ENCODE results near the gene RGS10. TPM values are rescaled to one million over a fixed set of nuclear protein-coding genes. Genes with fewer than 3 reads are reported as not detected.

The RGS10 gene
- polyA plus RNA-seq, 3 donors, result 57.1 to 87.2 (median 75.8) TPM

DNA sequence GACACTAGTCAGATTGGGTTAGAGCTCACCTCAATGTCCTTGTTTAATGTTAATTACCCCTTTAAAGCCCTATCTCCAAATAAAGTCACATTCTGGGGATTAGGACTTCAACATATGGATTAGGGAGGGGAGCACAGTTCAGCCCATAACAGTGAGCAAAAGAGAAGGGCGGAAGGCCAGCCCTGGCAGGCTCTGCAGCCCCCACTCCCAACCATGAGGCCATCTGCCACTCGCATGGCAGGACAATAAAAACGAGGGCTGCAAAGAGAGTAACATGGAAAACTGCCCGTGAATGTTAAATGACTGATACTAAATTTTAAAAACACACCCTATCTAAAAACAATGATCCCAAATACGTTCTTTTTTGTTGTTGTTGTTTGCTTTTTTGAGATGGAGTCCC, 38.7 kb downstream of the RGS10 start:
- WGBS (ENCODE audit: insufficient coverage), result 100% methylated on average over 1 of the region's 5 CpGs
- H3K27ac Mint-ChIP-seq, result peak overlapping the region in 1 of 7 donors; percentile 55

DNA sequence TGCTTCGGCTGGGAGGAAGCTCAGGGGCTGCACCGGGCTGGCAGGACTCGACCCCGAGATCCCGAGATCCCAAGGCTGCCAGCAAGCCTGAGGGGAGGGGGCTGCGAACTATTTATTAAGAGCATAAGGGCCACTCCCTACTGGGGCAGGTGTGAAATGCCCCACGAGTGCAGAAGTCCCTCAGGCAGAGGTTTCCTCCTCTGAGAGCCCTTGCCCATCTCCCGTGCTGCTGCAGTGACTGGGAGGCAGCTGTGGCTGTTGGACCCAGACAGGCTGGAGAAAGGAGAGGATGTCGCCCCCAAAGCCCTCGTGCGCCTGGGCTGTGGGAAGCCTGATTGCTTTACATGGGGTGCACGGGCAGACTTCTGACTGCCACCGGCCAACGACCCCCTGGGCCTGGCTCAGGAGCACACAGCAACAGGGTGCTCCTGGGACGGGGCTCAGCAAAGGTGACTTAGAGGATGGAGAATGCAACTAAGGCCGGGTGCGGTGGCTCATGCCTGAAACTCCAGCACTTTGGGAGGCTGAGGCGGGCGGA, 39.8 kb downstream of the RGS10 start:
- Histone ChIP-seq H3K9ac (ENCODE audit: insufficient read depth, low read length, poor library complexity, severe bottlenecking) (no peak overlapping the region), H3K4me1 (ENCODE audit: control insufficient read depth in 1 of 2, insufficient read depth in 2 of 2, low read length in 2 of 2) (no peaks in the 10 kb centered on the region), H3K27ac (ENCODE audit: low read depth in 1 of 2, low read length in 2 of 2) (no peak overlapping the region), H3K27me3 (ENCODE audit: control insufficient read depth in 2 of 2, insufficient read depth in 2 of 2, low read length in 2 of 2) (no peaks in the 10 kb centered on the region), H3K4me2 (replicated peaks; ENCODE audit: extremely low read depth, low read length, poor library complexity, severe bottlenecking) (no peak overlapping the region), H3K9me3 (replicated peaks in 1 of 2; ENCODE audit: control insufficient read depth in 1 of 2, insufficient read depth in 1 of 2, low read length in 2 of 2) (no peaks in the 10 kb centered on the region), H3K4me3 (replicated peaks in 1 of 3; ENCODE audit: low read depth in 2 of 3, low read length in 3 of 3) (no peak overlapping the region), H4K20me1 (ENCODE audit: insufficient read depth, low read length) (peaks cover 2% of the 10 kb centered on the region), H3K36me3 (replicated peaks in 1 of 2; ENCODE audit: control insufficient read depth in 1 of 2, insufficient read depth in 2 of 2, low read length in 2 of 2) (peaks cover 27 to 68% of the 10 kb centered on the region in 2 donors), H3K79me2 (ENCODE audit: insufficient read depth, low read length) (no peaks in the 10 kb centered on the region), H2AFZ (ENCODE audit: insufficient read depth, low read depth, low read length, poor library complexity, severe bottlenecking) (no peak overlapping the region)
- WGBS (ENCODE audit: insufficient coverage), result 42% methylated on average over 12 of the region's 19 CpGs
- TF ChIP-seq, protein P1, sequence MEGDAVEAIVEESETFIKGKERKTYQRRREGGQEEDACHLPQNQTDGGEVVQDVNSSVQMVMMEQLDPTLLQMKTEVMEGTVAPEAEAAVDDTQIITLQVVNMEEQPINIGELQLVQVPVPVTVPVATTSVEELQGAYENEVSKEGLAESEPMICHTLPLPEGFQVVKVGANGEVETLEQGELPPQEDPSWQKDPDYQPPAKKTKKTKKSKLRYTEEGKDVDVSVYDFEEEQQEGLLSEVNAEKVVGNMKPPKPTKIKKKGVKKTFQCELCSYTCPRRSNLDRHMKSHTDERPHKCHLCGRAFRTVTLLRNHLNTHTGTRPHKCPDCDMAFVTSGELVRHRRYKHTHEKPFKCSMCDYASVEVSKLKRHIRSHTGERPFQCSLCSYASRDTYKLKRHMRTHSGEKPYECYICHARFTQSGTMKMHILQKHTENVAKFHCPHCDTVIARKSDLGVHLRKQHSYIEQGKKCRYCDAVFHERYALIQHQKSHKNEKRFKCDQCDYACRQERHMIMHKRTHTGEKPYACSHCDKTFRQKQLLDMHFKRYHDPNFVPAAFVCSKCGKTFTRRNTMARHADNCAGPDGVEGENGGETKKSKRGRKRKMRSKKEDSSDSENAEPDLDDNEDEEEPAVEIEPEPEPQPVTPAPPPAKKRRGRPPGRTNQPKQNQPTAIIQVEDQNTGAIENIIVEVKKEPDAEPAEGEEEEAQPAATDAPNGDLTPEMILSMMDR (IDR thresholded peaks at IDR 0.05), result no peak
- DNase-seq, result no peak
- Mint-ChIP-seq H3K36me3 (peaks cover 56 to 74% of the 10 kb centered on the region in 2 donors), H3K9me3 (peaks cover 0 to 1% (median 0%) of the 10 kb centered on the region in 7 donors), H3K4me1 (no peaks in the 10 kb centered on the region), H3K27me3 (ENCODE audit: low read depth in 3 of 3) (no peaks in the 10 kb centered on the region), H3K4me3 (no peak overlapping the region), H3K27ac (peak overlapping the region in 1 of 7 donors; percentile 18)
- intact Hi-C loops (cut with micrococcal nuclease), result no loop called here

More for the DNA sequence above, 38.7 kb downstream of the RGS10 start:
- H3K27me3 ChIP-seq (ENCODE audit: control insufficient read depth in 2 of 2, insufficient read depth in 2 of 2, low read length in 2 of 2), result no peaks in the 10 kb centered on the region
- no peaks in the 10 kb centered on the region for H3K4me1 Mint-ChIP-seq
- no peak overlapping the region for H3K4me2 ChIP-seq (replicated peaks; ENCODE audit: extremely low read depth, low read length, poor library complexity, severe bottlenecking)
- H3K9ac ChIP-seq (ENCODE audit: insufficient read depth, low read length, poor library complexity, severe bottlenecking), result no peak overlapping the region
- no peak overlapping the region for H2AFZ ChIP-seq (ENCODE audit: insufficient read depth, low read depth, low read length, poor library complexity, severe bottlenecking)
- TF ChIP-seq, protein P1 (IDR thresholded peaks at IDR 0.05), result no peak
- no peak overlapping the region for H3K4me3 Mint-ChIP-seq
- H4K20me1 ChIP-seq (ENCODE audit: insufficient read depth, low read length), result peaks cover 2% of the 10 kb centered on the region
- H3K9me3 ChIP-seq (replicated peaks in 1 of 2; ENCODE audit: control insufficient read depth in 1 of 2, insufficient read depth in 1 of 2, low read length in 2 of 2), result no peaks in the 10 kb centered on the region
- no peak for DNase-seq
- intact Hi-C loops (cut with micrococcal nuclease), result no loop called here
- no peaks in the 10 kb centered on the region for H3K27me3 Mint-ChIP-seq (ENCODE audit: low read depth in 3 of 3)
- H3K4me1 ChIP-seq (ENCODE audit: control insufficient read depth in 1 of 2, insufficient read depth in 2 of 2, low read length in 2 of 2), result no peaks in the 10 kb centered on the region
- H3K4me3 ChIP-seq (replicated peaks in 1 of 3; ENCODE audit: low read depth in 2 of 3, low read length in 3 of 3), result no peak overlapping the region
- no peak overlapping the region for H3K27ac ChIP-seq (ENCODE audit: low read depth in 1 of 2, low read length in 2 of 2)
- H3K36me3 Mint-ChIP-seq, result peaks cover 58 to 76% of the 10 kb centered on the region in 2 donors
- peaks cover 0 to 1% (median 0%) of the 10 kb centered on the region in 7 donors for H3K9me3 Mint-ChIP-seq
- H3K36me3 ChIP-seq (replicated peaks in 1 of 2; ENCODE audit: control insufficient read depth in 1 of 2, insufficient read depth in 2 of 2, low read length in 2 of 2), result peaks cover 26 to 73% of the 10 kb centered on the region in 2 donors
- no peaks in the 10 kb centered on the region for H3K79me2 ChIP-seq (ENCODE audit: insufficient read depth, low read length)
